Measurements from ENCODE around the gene RPS14. TPM values are rescaled to one million over a fixed set of nuclear protein-coding genes. Genes with fewer than 3 reads are reported as not detected.

The RPS14 gene
- polyA plus RNA-seq, 1 donor from 2014 or later = 7,694 TPM

GRCh38 chr5:150407096-150407720 lies 42.3 kb downstream of the RPS14 start:
- H3K27ac Mint-ChIP-seq = peak overlapping the region; percentile 100
- H3K4me1 Mint-ChIP-seq = peaks cover 24 to 29% (median 25%) of the 10 kb centered on the region in 3 donors
- no peaks in the 10 kb centered on the region for H3K9me3 Mint-ChIP-seq
- H3K36me3 Mint-ChIP-seq = peaks cover 42% of the 10 kb centered on the region
- peak overlapping the region; percentile 97 to 100 (median 100) for H3K4me3 Mint-ChIP-seq
- no peaks in the 10 kb centered on the region for H3K27me3 Mint-ChIP-seq

- Mint-ChIP-seq H3K9me3 (no peaks in the 10 kb centered on the region), H3K36me3 (peaks cover 41% of the 10 kb centered on the region), H3K27ac (peak overlapping the region; percentile 100), H3K4me1 (peaks cover 24 to 31% (median 25%) of the 10 kb centered on the region in 3 donors), H3K4me3 (peak overlapping the region; percentile 97 to 100 (median 100)), H3K27me3 (no peaks in the 10 kb centered on the region)
Observed at GRCh38 chr5:150406723-150407095, 42.8 kb downstream of the RPS14 start.

GRCh38 chr5:150406103-150406722 lies 43.3 kb downstream of the RPS14 start:
- H3K9me3 Mint-ChIP-seq = no peaks in the 10 kb centered on the region
- H3K27ac Mint-ChIP-seq = peak overlapping the region; percentile 100
- peaks cover 28 to 36% (median 30%) of the 10 kb centered on the region in 3 donors for H3K4me1 Mint-ChIP-seq
- peaks cover 39% of the 10 kb centered on the region for H3K36me3 Mint-ChIP-seq
- H3K27me3 Mint-ChIP-seq = no peaks in the 10 kb centered on the region
- H3K4me3 Mint-ChIP-seq = peak overlapping the region; percentile 97 to 100 (median 100)

- H3K27ac Mint-ChIP-seq = peak overlapping the region; percentile 97 to 100 (median 100)
Observed at GRCh38 chr5:150404941-150405816, 44.4 kb downstream of the RPS14 start.

GRCh38 chr5:150404535-150404934 lies 45.0 kb downstream of the RPS14 start:
- Mint-ChIP-seq H3K27me3 (no peaks in the 10 kb centered on the region), H3K9me3 (no peaks in the 10 kb centered on the region), H3K36me3 (peaks cover 24% of the 10 kb centered on the region), H3K4me1 (peaks cover 33 to 44% (median 42%) of the 10 kb centered on the region in 3 donors), H3K4me3 (peak overlapping the region; percentile 39 to 97 (median 72)), H3K27ac (peak overlapping the region; percentile 92 to 100 (median 97))

More at GRCh38 chr5:150404941-150405816, 44.4 kb downstream of the RPS14 start:
- H3K4me3 Mint-ChIP-seq = peak overlapping the region; percentile 66 to 100 (median 89)
- no peaks in the 10 kb centered on the region for H3K9me3 Mint-ChIP-seq
- H3K4me1 Mint-ChIP-seq = peaks cover 30 to 43% (median 37%) of the 10 kb centered on the region in 3 donors
- H3K36me3 Mint-ChIP-seq = peaks cover 31% of the 10 kb centered on the region
- no peaks in the 10 kb centered on the region for H3K27me3 Mint-ChIP-seq

GRCh38 chr5:150404121-150404520 lies 45.4 kb downstream of the RPS14 start:
- peaks cover 33 to 44% (median 43%) of the 10 kb centered on the region in 3 donors for H3K4me1 Mint-ChIP-seq
- H3K36me3 Mint-ChIP-seq = peaks cover 24% of the 10 kb centered on the region
- no peaks in the 10 kb centered on the region for H3K9me3 Mint-ChIP-seq
- H3K27ac Mint-ChIP-seq = peak overlapping the region; percentile 92 to 100 (median 97)
- H3K4me3 Mint-ChIP-seq = peak overlapping the region; percentile 58 to 97 (median 72)
- no peaks in the 10 kb centered on the region for H3K27me3 Mint-ChIP-seq

GRCh38 chr5:150402901-150403342 lies 46.6 kb downstream of the RPS14 start:
- peaks cover 17% of the 10 kb centered on the region for H3K36me3 Mint-ChIP-seq
- peak overlapping the region in 3 of 4 donors; percentile 13 to 97 (median 80) for H3K4me3 Mint-ChIP-seq
- peaks cover 40 to 46% (median 45%) of the 10 kb centered on the region in 3 donors for H3K4me1 Mint-ChIP-seq
- peak overlapping the region; percentile 93 to 100 (median 97) for H3K27ac Mint-ChIP-seq
- no peaks in the 10 kb centered on the region for H3K9me3 Mint-ChIP-seq
- no peaks in the 10 kb centered on the region for H3K27me3 Mint-ChIP-seq

- peaks cover 40 to 45% (median 42%) of the 10 kb centered on the region in 3 donors for H3K4me1 Mint-ChIP-seq
- H3K36me3 Mint-ChIP-seq = peaks cover 11% of the 10 kb centered on the region
- no peaks in the 10 kb centered on the region for H3K27me3 Mint-ChIP-seq
- peak overlapping the region in 3 of 4 donors; percentile 13 to 97 (median 80) for H3K4me3 Mint-ChIP-seq
- H3K9me3 Mint-ChIP-seq = no peaks in the 10 kb centered on the region
- H3K27ac Mint-ChIP-seq = peak overlapping the region; percentile 93 to 100 (median 97)
Observed at GRCh38 chr5:150402229-150402773, 47.2 kb downstream of the RPS14 start.

- H3K27ac Mint-ChIP-seq = peak overlapping the region; percentile 93 to 100 (median 97)
- no peaks in the 10 kb centered on the region for H3K27me3 Mint-ChIP-seq
- peak overlapping the region; percentile 65 to 97 (median 78) for H3K4me3 Mint-ChIP-seq
- H3K9me3 Mint-ChIP-seq = no peaks in the 10 kb centered on the region
- peaks cover 36 to 45% (median 40%) of the 10 kb centered on the region in 3 donors for H3K4me1 Mint-ChIP-seq
- peaks cover 8% of the 10 kb centered on the region for H3K36me3 Mint-ChIP-seq
Observed at GRCh38 chr5:150401376-150402228, 47.9 kb downstream of the RPS14 start.

- Mint-ChIP-seq H3K4me3 (peak overlapping the region; percentile 47 to 97 (median 70)), H3K27ac (peak overlapping the region; percentile 93 to 100 (median 97)), H3K36me3 (peaks cover 8% of the 10 kb centered on the region), H3K4me1 (peaks cover 32 to 40% (median 39%) of the 10 kb centered on the region in 3 donors), H3K9me3 (no peaks in the 10 kb centered on the region), H3K27me3 (no peaks in the 10 kb centered on the region)
Observed at GRCh38 chr5:150401076-150401375, 48.5 kb downstream of the RPS14 start.

- H3K27me3 Mint-ChIP-seq = no peaks in the 10 kb centered on the region
- H3K9me3 Mint-ChIP-seq = no peaks in the 10 kb centered on the region
- H3K4me1 Mint-ChIP-seq = peaks cover 32 to 39% (median 38%) of the 10 kb centered on the region in 3 donors
- peak overlapping the region; percentile 93 to 100 (median 97) for H3K27ac Mint-ChIP-seq
- H3K36me3 Mint-ChIP-seq = peaks cover 8% of the 10 kb centered on the region
- peak overlapping the region; percentile 65 to 97 (median 76) for H3K4me3 Mint-ChIP-seq
Observed at GRCh38 chr5:150400316-150401075, 49.0 kb downstream of the RPS14 start.

- Mint-ChIP-seq H3K27me3 (no peaks in the 10 kb centered on the region), H3K4me1 (peaks cover 29 to 39% (median 36%) of the 10 kb centered on the region in 3 donors), H3K9me3 (no peaks in the 10 kb centered on the region), H3K4me3 (peak overlapping the region; percentile 50 to 97 (median 75)), H3K27ac (peak overlapping the region; percentile 93 to 100 (median 97)), H3K36me3 (peaks cover 8% of the 10 kb centered on the region)
Observed at GRCh38 chr5:150399524-150400211, 49.9 kb downstream of the RPS14 start.
